HG03280 (cell line): Measurements from ENCODE around the gene C5orf15.
"Not testable (repeated sequence)": the region's sequence is repeated elsewhere in the genome, so short reads cannot be mapped to it uniquely, and the experiment has no call there.

Source experiments
- ATAC-seq: cut with Tn5 transposase; IDR thresholded peaks from one replicate; pipeline ENCODE4 v1.9.1; 2021; ENCODE audit warnings: mild to moderate bottlenecking, moderate library complexity; ENCODE audit not compliant: unreplicated experiment

The C5orf15 gene

GRCh38 chr5:133994297-133994989 lies 26.0 kb upstream of the C5orf15 start:
- ATAC-seq = no peak

- ATAC-seq = no peak
Measured at GRCh38 chr5:133993185-133993936, 24.9 kb upstream of the C5orf15 start.

GRCh38 chr5:133992429-133993155 lies 24.2 kb upstream of the C5orf15 start:
- no peak for ATAC-seq

- no peak for ATAC-seq
Measured at GRCh38 chr5:133991171-133991910, 22.9 kb upstream of the C5orf15 start.

- ATAC-seq = no peak
Measured at GRCh38 chr5:133990396-133990795, 22.0 kb upstream of the C5orf15 start.

- ATAC-seq = no peak
Measured at GRCh38 chr5:133985540-133986180, 17.2 kb upstream of the C5orf15 start.

GRCh38 chr5:133983674-133984073 lies 15.2 kb upstream of the C5orf15 start:
- ATAC-seq = no peak

GRCh38 chr5:133981714-133982113 lies 13.3 kb upstream of the C5orf15 start:
- no peak for ATAC-seq

GRCh38 chr5:133980652-133981051 lies 12.2 kb upstream of the C5orf15 start:
- ATAC-seq = no peak

GRCh38 chr5:133978943-133979342 lies 10.5 kb upstream of the C5orf15 start:
- ATAC-seq = no peak

- ATAC-seq = no peak
Measured at GRCh38 chr5:133977858-133978257, 9.4 kb upstream of the C5orf15 start.

GRCh38 chr5:133977161-133977787 lies 8.8 kb upstream of the C5orf15 start:
- no peak for ATAC-seq

GRCh38 chr5:133975546-133975945 lies 7.1 kb upstream of the C5orf15 start:
- ATAC-seq = not testable (repeated sequence)

GRCh38 chr5:133974142-133974541 lies 5.7 kb upstream of the C5orf15 start:
- no peak for ATAC-seq

GRCh38 chr5:133970325-133970909 lies 2.0 kb upstream of the C5orf15 start:
- no peak for ATAC-seq

- no peak for ATAC-seq
Measured at GRCh38 chr5:133969654-133970324, 1.4 kb upstream of the C5orf15 start.

- ATAC-seq = no peak
Measured at GRCh38 chr5:133967698-133968203, 674 bp downstream of the C5orf15 start.

- no peak for ATAC-seq
Measured at GRCh38 chr5:133967124-133967523, 1.3 kb downstream of the C5orf15 start.

- no peak for ATAC-seq
Measured at GRCh38 chr5:133966090-133966489, 2.3 kb downstream of the C5orf15 start.
